Testis (tissue), 2 donors: ENCODE data around the gene COL4A2.

Experiments used
- CTCF ChIP-seq, 3 experiments: fragments of 450-650 bp in 2 of 3; fragments of 200-600 bp in 1 of 3; sonication (generic) in 1 of 3; IDR thresholded peaks; one replicate each; pipeline ENCODE4 v1.5.1; 2016 to 2019; ENCODE audit warnings: antibody characterized with exemption in 3 of 3, mild to moderate bottlenecking in 2 of 3, moderate library complexity in 1 of 3
- POLR2A ChIP-seq: fragments of 450-650 bp; IDR thresholded peaks from one replicate; pipeline ENCODE4 v1.6.1; 2017; ENCODE audit warnings: antibody characterized with exemption, mild to moderate bottlenecking, moderate library complexity

GRCh38 chr13:110345266-110345665, 38.2 kb downstream of the COL4A2 start:
- no peak for TF ChIP-seq POLR2A
- TF ChIP-seq CTCF (IDR thresholded peaks at IDR 0.05): no peak
